Measurements from ENCODE around the gene LEPR. TPM values are rescaled to one million over a fixed set of nuclear protein-coding genes. Genes with fewer than 3 reads are reported as not detected.

Gene LEPR
- total RNA-seq, 1 experiment from 2014 or later: 5.3 TPM

GRCh38 chr1:65409314-65409713 is 11.2 kb upstream of the LEPR start:
- Mint-ChIP-seq H3K36me3 (no peaks in the 10 kb centered on the region), H3K4me3 (no peak overlapping the region), H3K27me3 (ENCODE audit: low read depth) (no peaks in the 10 kb centered on the region), H3K9me3 (no peaks in the 10 kb centered on the region), H3K4me1 (peaks cover 10% of the 10 kb centered on the region), H3K27ac (no peak overlapping the region)
- DNase-seq (ENCODE audit: low spot score): no peak
- ATAC-seq: no peak
- no peak for TF ChIP-seq JAZF1 (CRISPR knock-in tag; IDR thresholded peaks at IDR 0.05)
- TF ChIP-seq GTF2I (CRISPR knock-in tag; conservative IDR thresholded peaks at IDR 0.05): no peak
- TF ChIP-seq E2F4 (CRISPR knock-in tag; IDR thresholded peaks at IDR 0.05; ENCODE audit: borderline replicate concordance, low read depth): no peak
- no peak for TF ChIP-seq ATF1 (CRISPR knock-in tag; IDR thresholded peaks at IDR 0.05)
- no peak for TF ChIP-seq ESRRA (CRISPR knock-in tag; IDR thresholded peaks at IDR 0.05; ENCODE audit: borderline replicate concordance)
- TF ChIP-seq ZBTB21 (CRISPR knock-in tag; IDR thresholded peaks at IDR 0.05; ENCODE audit: borderline replicate concordance): no peak
- TF ChIP-seq CTCF (IDR thresholded peaks at IDR 0.05): no peak
- no peak for TF ChIP-seq IRF2 (CRISPR knock-in tag; IDR thresholded peaks at IDR 0.05; ENCODE audit: borderline replicate concordance, low read depth)
- TF ChIP-seq SOX15 (CRISPR knock-in tag; IDR thresholded peaks at IDR 0.05): no peak
- TF ChIP-seq ZNF219 (CRISPR knock-in tag; IDR thresholded peaks at IDR 0.05; ENCODE audit: borderline replicate concordance): no peak
- TF ChIP-seq MXD4 (CRISPR knock-in tag; IDR thresholded peaks at IDR 0.05; ENCODE audit: borderline replicate concordance): no peak
- TF ChIP-seq TCF7 (CRISPR knock-in tag; IDR thresholded peaks at IDR 0.05; ENCODE audit: low read depth): no peak
- no peak for TF ChIP-seq E2F1 (CRISPR knock-in tag; IDR thresholded peaks at IDR 0.05)
- no peak for TF ChIP-seq PRDM15 (CRISPR knock-in tag; IDR thresholded peaks at IDR 0.05)
- no peak for TF ChIP-seq GABPB1 (CRISPR knock-in tag; IDR thresholded peaks at IDR 0.05)
- no peak for TF ChIP-seq GRHL2 (CRISPR knock-in tag; IDR thresholded peaks at IDR 0.05; ENCODE audit: insufficient replicate concordance, severe bottlenecking)
- TF ChIP-seq RELA (CRISPR knock-in tag; IDR thresholded peaks at IDR 0.05; ENCODE audit: borderline replicate concordance): no peak
- TF ChIP-seq ZMAT4 (CRISPR knock-in tag; IDR thresholded peaks at IDR 0.05): no peak
- no peak for TF ChIP-seq E2F5 (CRISPR knock-in tag; IDR thresholded peaks at IDR 0.05)
- CTCF ChIA-PET: no interaction called here
- POLR2A ChIA-PET: no interaction called here

Data from WTC11 (cell line).